ENCODE data around the gene MRPL10.

The MRPL10 gene

GRCh38 chr17:47806913-47807255 lies 24.5 kb downstream of the MRPL10 start:
- TF ChIP-seq CTCF (IDR thresholded peaks at IDR 0.05; ENCODE audit: low read length) (no peak), EZH2phosphoT487 (IDR thresholded peaks at IDR 0.05; ENCODE audit: low read length) (no peak), EZH2 (optimal IDR thresholded peaks at IDR 0.05; ENCODE audit: low read depth, low read length) (no peak)
- no peaks in the 10 kb centered on the region for H4K20me1 ChIP-seq (ENCODE audit: insufficient read depth, low read length)
- no peak overlapping the region for H3K4me2 ChIP-seq (ENCODE audit: low read depth, low read length)

GRCh38 chr17:47806026-47806912 lies 25.1 kb downstream of the MRPL10 start:
- Histone ChIP-seq H3K9me3 (replicated peaks; ENCODE audit: insufficient read depth, low read length) (no peaks in the 10 kb centered on the region), H3K4me1 (ENCODE audit: low read length) (no peaks in the 10 kb centered on the region; the same call in 1 of the 2 replicates), H3K36me3 (replicated peaks; ENCODE audit: insufficient read depth, low read length) (no peaks in the 10 kb centered on the region), H3K27me3 (replicated peaks; ENCODE audit: insufficient read depth, low read length) (no peaks in the 10 kb centered on the region), H3K27ac (ENCODE audit: low read length) (no peak overlapping the region), H3K9me2 (replicated peaks; ENCODE audit: insufficient read depth, low read length) (no peaks in the 10 kb centered on the region), H3K9ac (ENCODE audit: low read length) (no peak overlapping the region), H2AFZ (ENCODE audit: low read length) (no peak overlapping the region), H3K4me3 (ENCODE audit: low read length) (no peak overlapping the region), H3K79me2 (ENCODE audit: low read length) (no peaks in the 10 kb centered on the region), H3F3A (ENCODE audit: insufficient read depth, low read length) (no peaks in the 10 kb centered on the region), H4K20me1 (ENCODE audit: insufficient read depth, low read length) (no peaks in the 10 kb centered on the region), H3K4me2 (ENCODE audit: low read depth, low read length) (no peak overlapping the region)
- no peak for DNase-seq
- TF ChIP-seq CTCF (IDR thresholded peaks at IDR 0.05; ENCODE audit: low read length) (no peak), EZH2 (optimal IDR thresholded peaks at IDR 0.05; ENCODE audit: low read depth, low read length) (no peak), EZH2phosphoT487 (IDR thresholded peaks at IDR 0.05; ENCODE audit: low read length) (no peak)

More at GRCh38 chr17:47806913-47807255, 24.5 kb downstream of the MRPL10 start:
- DNase-seq = no peak
- no peaks in the 10 kb centered on the region for H3K9me3 ChIP-seq (replicated peaks; ENCODE audit: insufficient read depth, low read length)
- no peaks in the 10 kb centered on the region; the same call in 1 of the 2 replicates for H3K4me1 ChIP-seq (ENCODE audit: low read length)
- H3K9ac ChIP-seq (ENCODE audit: low read length) = no peak overlapping the region
- no peak overlapping the region for H2AFZ ChIP-seq (ENCODE audit: low read length)
- no peak overlapping the region for H3K4me3 ChIP-seq (ENCODE audit: low read length)
- no peak overlapping the region for H3K27ac ChIP-seq (ENCODE audit: low read length)
- H3F3A ChIP-seq (ENCODE audit: insufficient read depth, low read length) = no peaks in the 10 kb centered on the region
- H3K79me2 ChIP-seq (ENCODE audit: low read length) = no peaks in the 10 kb centered on the region
- H3K27me3 ChIP-seq (replicated peaks; ENCODE audit: insufficient read depth, low read length) = no peaks in the 10 kb centered on the region
- H3K9me2 ChIP-seq (replicated peaks; ENCODE audit: insufficient read depth, low read length) = no peaks in the 10 kb centered on the region
- H3K36me3 ChIP-seq (replicated peaks; ENCODE audit: insufficient read depth, low read length) = no peaks in the 10 kb centered on the region

GRCh38 chr17:47804461-47804860 lies 26.9 kb downstream of the MRPL10 start:
- Histone ChIP-seq H3K27me3 (replicated peaks; ENCODE audit: insufficient read depth, low read length) (0 out of 2 replicates have a peak, but pooled peaks cover 8% of the 10 kb centered on the region), H3F3A (ENCODE audit: insufficient read depth, low read length) (no peaks in the 10 kb centered on the region), H3K9ac (ENCODE audit: low read length) (no peak overlapping the region), H4K20me1 (ENCODE audit: insufficient read depth, low read length) (no peaks in the 10 kb centered on the region), H3K4me1 (ENCODE audit: low read length) (no peaks in the 10 kb centered on the region; the same call in 1 of the 2 replicates), H3K9me2 (replicated peaks; ENCODE audit: insufficient read depth, low read length) (no peaks in the 10 kb centered on the region), H2AFZ (ENCODE audit: low read length) (no peak overlapping the region), H3K36me3 (replicated peaks; ENCODE audit: insufficient read depth, low read length) (no peaks in the 10 kb centered on the region), H3K79me2 (ENCODE audit: low read length) (no peaks in the 10 kb centered on the region), H3K27ac (ENCODE audit: low read length) (no peak overlapping the region), H3K4me2 (ENCODE audit: low read depth, low read length) (no peak overlapping the region), H3K9me3 (replicated peaks; ENCODE audit: insufficient read depth, low read length) (no peaks in the 10 kb centered on the region), H3K4me3 (ENCODE audit: low read length) (no peak overlapping the region)
- DNase-seq = no peak
- TF ChIP-seq EZH2 (optimal IDR thresholded peaks at IDR 0.05; ENCODE audit: low read depth, low read length) (no peak), CTCF (IDR thresholded peaks at IDR 0.05; ENCODE audit: low read length) (no peak), EZH2phosphoT487 (IDR thresholded peaks at IDR 0.05; ENCODE audit: low read length) (no peak)

Measured in MM.1S (cell line).